K562 (cell line): ENCODE measurements around the gene CACNA1E. TPM values are rescaled to one million over a fixed set of nuclear protein-coding genes. Genes with fewer than 3 reads are reported as not detected.
"Not testable (repeated sequence)": the region's sequence is repeated elsewhere in the genome, so short reads cannot be mapped to it uniquely, and the experiment has no call there.

Experiments used
- ATAC-seq: fragments of 200-7000 bp; cut with Tn5 transposase; 3 replicates; pipeline ENCODE4 v1.9.1; 2020; ENCODE audit warnings: moderate library complexity
- BruUV-seq: library from RNA; stranded (reverse); fragments of 400-500 nt; replicated peaks from 2 replicates; lab custom pipeline; 2021; lab: Mats Ljungman, UMichigan
- CTCF ChIA-PET: fragments of 300-600 bp; formaldehyde crosslinking; extraction: SDS; loops from one replicate; lab custom pipeline; 2021; ENCODE audit warnings: low intra/inter-chr PET ratio; lab: Yijun Ruan, JAX
- POLR2A ChIA-PET: fragments of 300-600, 350-650 bp; sonication (Branson Sonifier 250); formaldehyde crosslinking; extraction: SDS; loops from one replicate; lab custom pipeline; 2021; ENCODE audit warnings: antibody characterized with exemption, inconsistent platforms; lab: Yijun Ruan, JAX
- DNase-seq, 4 experiments: peaks; one replicate each; pipeline versions ENCODE4 v3.0.0 to v3.0.0-alpha.2; 2011 to 2018; ENCODE audit warnings: low spot score in 3 of 4, mixed read lengths in 3 of 4; ENCODE audit errors: extremely low read depth in 1 of 4
- FAIRE-seq: peaks from 2 replicates; lab custom pipeline; 2011; peaks lifted over from hg19 to GRCh38; lab: Jason Lieb, UNC
- H2AFZ ChIP-seq: 2 replicates; pipeline ENCODE4 v1.6.0; 2011; ENCODE audit warnings: low read depth, low read length, control low read depth, inconsistent platforms
- H3K27ac ChIP-seq: fragments of 200-600 bp; 3 replicates; pipeline ENCODE4 v1.8.0; 2011; ENCODE audit warnings: low read depth, mild to moderate bottlenecking, control low read depth, inconsistent platforms, low read length, moderate library complexity, mixed read lengths; ENCODE audit errors: extremely low read depth
- H3K27me3 ChIP-seq, 2 experiments: fragments of 300-600 bp in 1 of 2; 2 replicates in 1 of 2; 3 replicates in 1 of 2; pipeline versions ENCODE4 v1.6.0 to v1.8.0; 2011; ENCODE audit warnings: inconsistent platforms in 2 of 2, low read length in 2 of 2, mild to moderate bottlenecking in 1 of 2, mixed read lengths in 1 of 2, moderate library complexity in 1 of 2; ENCODE audit not compliant: control insufficient read depth in 2 of 2, insufficient read depth in 2 of 2
- H3K36me3 ChIP-seq: fragments of 300-600 bp; 3 replicates; pipeline ENCODE4 v1.8.0; 2011; ENCODE audit warnings: mild to moderate bottlenecking, low read length, inconsistent platforms; ENCODE audit not compliant: control insufficient read depth, insufficient read depth
- H3K4me1 ChIP-seq, 2 experiments: fragments of 200-600 bp in 1 of 2; replicated peaks in 1 of 2; 2 replicates in 1 of 2; 3 replicates in 1 of 2; pipeline versions ENCODE4 v1.5.1 to v1.8.0; 2011; ENCODE audit warnings: inconsistent platforms in 2 of 2, low read length in 2 of 2, mild to moderate bottlenecking in 1 of 2, mixed read lengths in 1 of 2, moderate library complexity in 1 of 2; ENCODE audit not compliant: control insufficient read depth in 2 of 2, insufficient read depth in 2 of 2
- H3K4me2 ChIP-seq: 2 replicates; pipeline ENCODE4 v1.6.1; 2011; ENCODE audit warnings: low read length, control low read depth, inconsistent platforms, mixed read lengths; ENCODE audit not compliant: insufficient read depth
- H3K4me3 ChIP-seq: fragments of 200-600 bp; sonication (generic), shearing (Covaris generic); 2 replicates; pipeline ENCODE4 v1.5.1; 2016; ENCODE audit warnings: control low read depth, inconsistent platforms
- H3K79me2 ChIP-seq: fragments of 200-600 bp; 3 replicates; pipeline ENCODE4 v1.8.0; 2011; ENCODE audit warnings: low read length, inconsistent platforms; ENCODE audit not compliant: control insufficient read depth, insufficient read depth
- H3K9ac ChIP-seq, 2 experiments: 2 replicates each; pipeline versions ENCODE4 v1.6.0 to v1.6.1; 2011; ENCODE audit warnings: low read depth in 2 of 2, low read length in 2 of 2, control low read depth in 1 of 2, inconsistent platforms in 1 of 2, mild to moderate bottlenecking in 1 of 2, mixed read lengths in 1 of 2; ENCODE audit not compliant: insufficient read depth in 1 of 2
- H3K9me1 ChIP-seq: one replicate; pipeline ENCODE4 v1.6.0; 2011; ENCODE audit warnings: inconsistent platforms, mild to moderate bottlenecking, low read length, moderate library complexity; ENCODE audit not compliant: control insufficient read depth, insufficient read depth
- H3K9me3 ChIP-seq: replicated peaks from 2 replicates; pipeline ENCODE4 v1.5.1; 2011; ENCODE audit warnings: low read depth, low read length, inconsistent platforms; ENCODE audit not compliant: control insufficient read depth, insufficient read depth
- H4K20me1 ChIP-seq: replicated peaks from 2 replicates; pipeline ENCODE4 v1.6.1; 2011; ENCODE audit warnings: low read length, inconsistent platforms, mixed read lengths; ENCODE audit not compliant: control insufficient read depth, insufficient read depth
- WGBS: fragments of 100-300 bp; shearing (Covaris generic); methylation state at CpG from one replicate; pipeline ENCODE4 v1.1.6; 2016; ENCODE audit warnings: low coverage, mixed read lengths; ENCODE audit not compliant: insufficient coverage; ENCODE audit errors: missing lambda C conversion rate; 5-methylcytosine and 5-hydroxymethylcytosine counted together
- in situ Hi-C: fragments of 300-500 bp; cut with MboI; formaldehyde crosslinking; loops from 4 replicates; pipeline ENCODE4 v1.15.0; 2018; ENCODE audit warnings: inconsistent platforms, mixed read lengths
- intact Hi-C: fragments of 100-400 bp; cut with micrococcal nuclease; formaldehyde crosslinking; loops from 2 replicates; pipeline ENCODE4 v1.14.2; 2022
- polyA plus RNA-seq, 8 experiments: library from polyadenylated mRNA; depleted of rRNA in 4 of 8; stranded (reverse) in 5 of 8; unstranded in 3 of 8; fragments of >200 nt; fragmentation: Nextera tagmentation in 2 of 8; fragmentation: Illumina TruSeq in 1 of 8; extraction: Ambion mirVana in 2 of 8; extraction: Trizol in 1 of 8; gene quantifications; 2 replicates each; pipeline versions ENCODE4 v1.2.1 to v1.2.3, GENCODE V29; 2011 to 2014; ENCODE audit warnings: inconsistent platforms in 1 of 8, missing spikeins in 1 of 8
- total RNA-seq, 7 experiments: library from RNA; depleted of rRNA in 6 of 7; stranded (reverse); fragments of >200 nt in 6 of 7; fragmentation: Illumina TruSeq in 2 of 7; extraction: Trizol in 2 of 7; gene quantifications; 2 replicates each; pipeline versions ENCODE4 v1.2.1 to v1.2.3, GENCODE V29; 2011 to 2021; ENCODE audit warnings: low replicate concordance in 1 of 7
- TF ChIP-seq, protein P1 (sequence below), 2 experiments: fragments of 450-650 bp; IDR thresholded peaks; 2 replicates each; pipeline ENCODE4 v1.6.1; 2018; ENCODE audit warnings: mild to moderate bottlenecking in 2 of 2, low read depth in 1 of 2; ENCODE audit not compliant: partially characterized antibody in 2 of 2

CACNA1E gene
- total and polyA plus RNA-seq, 9 of the 15 experiments (the other 6 are each of a cell fraction or from before 2014, with no cell fraction given), result under 0.01 to 0.04 TPM; not detected in 7

DNA sequence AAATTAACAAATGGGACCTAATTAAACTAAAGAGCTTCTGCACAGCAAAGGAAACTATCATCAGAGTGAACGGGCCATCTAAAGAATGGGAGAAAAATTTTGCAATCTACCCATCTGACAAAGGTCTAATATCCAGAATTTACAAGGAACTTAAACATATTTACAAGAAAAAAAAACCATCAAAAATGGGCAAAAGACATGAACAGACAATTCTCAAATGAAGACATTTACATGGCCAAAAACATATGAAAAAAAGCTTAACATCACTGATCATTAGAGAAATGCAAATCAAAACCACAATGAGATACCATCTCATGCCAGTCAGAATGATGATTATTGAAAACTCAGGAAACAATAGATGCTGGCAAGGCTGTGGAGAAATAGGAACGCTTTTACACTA is 370.9 kb downstream of the CACNA1E start:
- POLR2A ChIA-PET, H3K9me3 ChIP-seq, DNase-seq, H3K9me1 ChIP-seq, H3K79me2 ChIP-seq, H3K27ac ChIP-seq, H3K36me3 ChIP-seq, H3K27me3 ChIP-seq, H3K9ac ChIP-seq, ATAC-seq: not testable (repeated sequence)
- WGBS, result 6% methylated on average over 2 of the region's 2 CpGs
- TF ChIP-seq, protein P1, sequence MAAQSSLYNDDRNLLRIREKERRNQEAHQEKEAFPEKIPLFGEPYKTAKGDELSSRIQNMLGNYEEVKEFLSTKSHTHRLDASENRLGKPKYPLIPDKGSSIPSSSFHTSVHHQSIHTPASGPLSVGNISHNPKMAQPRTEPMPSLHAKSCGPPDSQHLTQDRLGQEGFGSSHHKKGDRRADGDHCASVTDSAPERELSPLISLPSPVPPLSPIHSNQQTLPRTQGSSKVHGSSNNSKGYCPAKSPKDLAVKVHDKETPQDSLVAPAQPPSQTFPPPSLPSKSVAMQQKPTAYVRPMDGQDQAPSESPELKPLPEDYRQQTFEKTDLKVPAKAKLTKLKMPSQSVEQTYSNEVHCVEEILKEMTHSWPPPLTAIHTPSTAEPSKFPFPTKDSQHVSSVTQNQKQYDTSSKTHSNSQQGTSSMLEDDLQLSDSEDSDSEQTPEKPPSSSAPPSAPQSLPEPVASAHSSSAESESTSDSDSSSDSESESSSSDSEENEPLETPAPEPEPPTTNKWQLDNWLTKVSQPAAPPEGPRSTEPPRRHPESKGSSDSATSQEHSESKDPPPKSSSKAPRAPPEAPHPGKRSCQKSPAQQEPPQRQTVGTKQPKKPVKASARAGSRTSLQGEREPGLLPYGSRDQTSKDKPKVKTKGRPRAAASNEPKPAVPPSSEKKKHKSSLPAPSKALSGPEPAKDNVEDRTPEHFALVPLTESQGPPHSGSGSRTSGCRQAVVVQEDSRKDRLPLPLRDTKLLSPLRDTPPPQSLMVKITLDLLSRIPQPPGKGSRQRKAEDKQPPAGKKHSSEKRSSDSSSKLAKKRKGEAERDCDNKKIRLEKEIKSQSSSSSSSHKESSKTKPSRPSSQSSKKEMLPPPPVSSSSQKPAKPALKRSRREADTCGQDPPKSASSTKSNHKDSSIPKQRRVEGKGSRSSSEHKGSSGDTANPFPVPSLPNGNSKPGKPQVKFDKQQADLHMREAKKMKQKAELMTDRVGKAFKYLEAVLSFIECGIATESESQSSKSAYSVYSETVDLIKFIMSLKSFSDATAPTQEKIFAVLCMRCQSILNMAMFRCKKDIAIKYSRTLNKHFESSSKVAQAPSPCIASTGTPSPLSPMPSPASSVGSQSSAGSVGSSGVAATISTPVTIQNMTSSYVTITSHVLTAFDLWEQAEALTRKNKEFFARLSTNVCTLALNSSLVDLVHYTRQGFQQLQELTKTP (IDR thresholded peaks at IDR 0.05; ENCODE audit: low read depth in 1 of 2, partially characterized antibody in 2 of 2), result peak in 1 of 2 experiments; percentile 93
- TF ChIP-seq, all 486 proteins: peak for 1; not testable (repeated sequence) for 485
- H3K4me1 ChIP-seq, BruUV-seq, CTCF ChIA-PET, intact Hi-C loops, FAIRE-seq, H4K20me1 ChIP-seq, H2AFZ ChIP-seq, H3K4me3 ChIP-seq, H3K4me2 ChIP-seq, in situ Hi-C loops: not testable (repeated sequence)
